GM19043 (cell line): ENCODE measurements around the gene DRG2.
A peak's percentile ranks its signal among the peaks of the same experiment; 100 is the strongest.

Experiments used
- ATAC-seq: cut with Tn5 transposase; IDR thresholded peaks from one replicate; pipeline ENCODE4 v1.9.1; 2021; ENCODE audit warnings: low read depth; ENCODE audit not compliant: unreplicated experiment

The DRG2 gene

GRCh38 chr17:18087610-18088491 is at the start of gene DRG2:
TSS of gene DRG2 (plus strand) at chr17:18087948. CDS start at chr17:18088024, 76 bp downstream.
- ATAC-seq = peak; percentile 68

- no peak for ATAC-seq
These were observed 49.4 kb upstream of the DRG2 start for GRCh38 chr17:18038149-18038850.

GRCh38 chr17:18038861-18039534 is 48.8 kb upstream of the DRG2 start, which contains the start of the genes ATPAF2 and GID4:
TSS of gene ATPAF2 (minus strand) at chr17:18039168. CDS start at chr17:18039013, 155 bp downstream.
TSS of gene GID4 (plus strand) at chr17:18039408. CDS start at chr17:18039465, 57 bp downstream.
- peak; percentile 80 for ATAC-seq

- peak; percentile 20 for ATAC-seq
These were observed 48.0 kb upstream of the DRG2 start for GRCh38 chr17:18039535-18040260.

GRCh38 chr17:18040261-18040858 is 47.4 kb upstream of the DRG2 start:
- ATAC-seq = no peak

GRCh38 chr17:18041776-18042175 is 46.0 kb upstream of the DRG2 start:
- ATAC-seq = no peak

- ATAC-seq = no peak
These were observed 44.8 kb upstream of the DRG2 start for GRCh38 chr17:18042983-18043382.

GRCh38 chr17:18043491-18043890 is 44.3 kb upstream of the DRG2 start:
- no peak for ATAC-seq

- no peak for ATAC-seq
These were observed 43.1 kb upstream of the DRG2 start for GRCh38 chr17:18044609-18045008.

- ATAC-seq = no peak
These were observed 41.9 kb upstream of the DRG2 start for GRCh38 chr17:18045691-18046350.

GRCh38 chr17:18055597-18055996 is 32.2 kb upstream of the DRG2 start:
- ATAC-seq = no peak

- no peak for ATAC-seq
These were observed 31.5 kb upstream of the DRG2 start for GRCh38 chr17:18056214-18056613.

- ATAC-seq = no peak
These were observed 28.5 kb upstream of the DRG2 start for GRCh38 chr17:18059283-18059682.

- ATAC-seq = no peak
These were observed 23.7 kb upstream of the DRG2 start for GRCh38 chr17:18064053-18064452.

- ATAC-seq = no peak
These were observed 22.2 kb upstream of the DRG2 start for GRCh38 chr17:18065546-18065945.

GRCh38 chr17:18066866-18067265 is 20.9 kb upstream of the DRG2 start:
- no peak for ATAC-seq

- ATAC-seq = no peak
These were observed 18.6 kb upstream of the DRG2 start for GRCh38 chr17:18069101-18069500.

- no peak for ATAC-seq
These were observed 16.8 kb upstream of the DRG2 start for GRCh38 chr17:18070861-18071340.

GRCh38 chr17:18071751-18072150 is 16.0 kb upstream of the DRG2 start:
- no peak for ATAC-seq
